ENCODE measurements around the gene COPZ2. TPM values are rescaled to one million over a fixed set of nuclear protein-coding genes. Genes with fewer than 3 reads are reported as not detected.
A peak's percentile ranks its signal among the peaks of the same experiment; 100 is the strongest.

COPZ2 gene
- polyA plus RNA-seq, 2 donors = 8.4 to 12.9 TPM

DNA sequence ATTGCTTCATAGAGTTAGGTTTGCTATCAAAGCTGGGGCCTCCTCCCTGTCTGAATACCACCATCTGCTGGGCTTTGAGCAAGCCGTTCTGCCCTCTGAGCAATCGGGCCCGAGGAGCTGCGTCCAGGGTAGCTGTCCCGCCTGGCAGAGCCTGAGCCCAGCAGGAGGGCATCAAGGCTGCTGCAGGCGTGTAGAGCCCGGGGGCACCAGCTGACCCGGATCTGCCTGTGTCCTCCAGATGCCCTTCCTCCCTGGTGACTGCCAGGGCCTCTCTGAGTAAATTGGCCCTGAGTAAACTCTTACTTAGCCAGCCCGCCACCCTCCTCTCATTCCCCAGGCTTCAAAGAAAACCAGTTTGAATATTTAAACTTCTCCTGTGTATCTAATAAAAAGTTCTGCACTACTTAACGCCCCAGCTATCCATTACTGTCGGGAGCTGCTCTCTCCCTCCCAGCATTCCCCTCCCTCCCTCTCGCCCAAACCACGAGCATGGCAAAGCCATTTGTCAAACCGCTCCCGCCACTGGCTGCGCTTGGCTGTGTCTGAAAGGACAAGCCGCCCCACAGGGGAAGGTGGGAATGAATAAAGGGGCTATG, 50.3 kb downstream of the COPZ2 start:
- Histone ChIP-seq H3K27me3 (ENCODE audit: control insufficient read depth in 1 of 2, insufficient read depth in 2 of 2, low read length in 2 of 2) (no peaks in the 10 kb centered on the region), H3K4me1 (ENCODE audit: control insufficient read depth in 2 of 2, insufficient read depth in 2 of 2, low read length in 1 of 2) (peaks cover 3% of the 10 kb centered on the region in 2 donors), H3K9me3 (ENCODE audit: control insufficient read depth in 2 of 2, insufficient read depth in 1 of 2, low read depth in 1 of 2, low read length in 1 of 2) (no peaks in the 10 kb centered on the region), H3K27ac (ENCODE audit: low read depth in 2 of 2, low read length in 1 of 2) (peak overlapping the region in 1 of 2 donors; percentile 6), H3K36me3 (ENCODE audit: control insufficient read depth in 2 of 2, insufficient read depth in 2 of 2, low read length in 1 of 2) (peaks cover 0 to 7% of the 10 kb centered on the region in 2 donors), H3K4me3 (ENCODE audit: low read depth in 1 of 2, low read length in 2 of 2) (no peak overlapping the region)
- WGBS, 2 donors = 23 to 31% methylated on average over 17 of the region's 17 CpGs

- Histone ChIP-seq H3K4me3 (ENCODE audit: low read depth in 1 of 2, low read length in 2 of 2) (no peak overlapping the region), H3K36me3 (ENCODE audit: control insufficient read depth in 2 of 2, insufficient read depth in 2 of 2, low read length in 1 of 2) (peaks cover 0 to 15% of the 10 kb centered on the region in 2 donors), H3K27me3 (ENCODE audit: control insufficient read depth in 1 of 2, insufficient read depth in 2 of 2, low read length in 2 of 2) (no peaks in the 10 kb centered on the region), H3K4me1 (ENCODE audit: control insufficient read depth in 2 of 2, insufficient read depth in 2 of 2, low read length in 1 of 2) (peaks cover 3% of the 10 kb centered on the region in 2 donors), H3K27ac (ENCODE audit: low read depth in 2 of 2, low read length in 1 of 2) (no peak overlapping the region), H3K9me3 (ENCODE audit: control insufficient read depth in 2 of 2, insufficient read depth in 1 of 2, low read depth in 1 of 2, low read length in 1 of 2) (no peaks in the 10 kb centered on the region)
- 79 to 80% methylated on average over 5 of the region's 5 CpGs for WGBS, 2 donors
Measured at GRCh38 chr17:47986520-47986919, 51.1 kb downstream of the COPZ2 start.

GRCh38 chr17:47983492-47984223, 53.9 kb downstream of the COPZ2 start:
- Histone ChIP-seq H3K27me3 (ENCODE audit: control insufficient read depth in 1 of 2, insufficient read depth in 2 of 2, low read length in 2 of 2) (no peaks in the 10 kb centered on the region), H3K9me3 (ENCODE audit: control insufficient read depth in 2 of 2, insufficient read depth in 1 of 2, low read depth in 1 of 2, low read length in 1 of 2) (no peaks in the 10 kb centered on the region), H3K27ac (ENCODE audit: low read depth in 2 of 2, low read length in 1 of 2) (no peak overlapping the region), H3K4me3 (ENCODE audit: low read depth in 1 of 2, low read length in 2 of 2) (no peak overlapping the region), H3K36me3 (ENCODE audit: control insufficient read depth in 2 of 2, insufficient read depth in 2 of 2, low read length in 1 of 2) (peaks cover 12 to 35% of the 10 kb centered on the region in 2 donors), H3K4me1 (ENCODE audit: control insufficient read depth in 2 of 2, insufficient read depth in 2 of 2, low read length in 1 of 2) (peaks cover 3% of the 10 kb centered on the region in 2 donors)
- WGBS, 2 donors = 66 to 75% methylated on average over 11 of the region's 11 CpGs

DNA sequence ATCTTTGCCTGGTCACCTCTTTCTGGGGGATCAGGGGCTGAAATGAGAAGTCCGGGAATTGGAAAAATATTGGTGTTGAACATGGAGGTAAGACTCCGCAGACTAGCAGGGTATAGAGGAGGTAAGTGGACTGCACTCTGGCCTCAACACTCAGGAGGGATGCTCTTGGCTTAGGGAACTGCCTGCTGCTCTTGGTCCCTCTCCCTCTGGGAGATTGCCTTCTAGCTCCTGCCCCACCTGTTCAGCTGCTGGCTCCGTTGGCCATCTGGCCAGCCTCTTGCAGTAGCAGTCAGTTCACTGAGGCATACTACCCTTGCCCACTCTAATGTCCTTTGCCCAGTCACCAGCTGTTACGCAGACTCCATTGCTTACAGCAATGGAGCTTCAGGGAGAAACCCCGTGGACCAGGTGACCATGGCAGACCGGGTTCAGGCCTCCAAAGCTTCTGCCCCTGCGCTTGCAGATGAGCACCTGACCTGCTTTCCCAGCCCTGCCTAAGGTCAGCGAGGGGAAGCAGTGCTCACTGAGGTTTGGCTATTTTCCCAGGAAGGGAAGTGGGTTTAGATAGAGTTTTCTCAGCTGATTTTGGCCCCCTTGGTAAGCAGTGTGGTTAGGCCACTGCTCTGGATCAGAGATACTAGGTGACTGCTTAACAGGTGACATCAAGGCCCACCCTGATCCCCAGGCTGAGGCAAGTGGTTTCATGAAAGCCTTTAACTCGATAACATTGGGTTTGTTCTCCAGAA, 54.8 kb downstream of the COPZ2 start:
- Histone ChIP-seq H3K9me3 (ENCODE audit: control insufficient read depth in 2 of 2, insufficient read depth in 1 of 2, low read depth in 1 of 2, low read length in 1 of 2) (no peaks in the 10 kb centered on the region), H3K36me3 (ENCODE audit: control insufficient read depth in 2 of 2, insufficient read depth in 2 of 2, low read length in 1 of 2) (peaks cover 15 to 37% of the 10 kb centered on the region in 2 donors), H3K27ac (ENCODE audit: low read depth in 2 of 2, low read length in 1 of 2) (no peak overlapping the region), H3K4me1 (ENCODE audit: control insufficient read depth in 2 of 2, insufficient read depth in 2 of 2, low read length in 1 of 2) (peaks cover 3% of the 10 kb centered on the region in 2 donors), H3K4me3 (ENCODE audit: low read depth in 1 of 2, low read length in 2 of 2) (no peak overlapping the region), H3K27me3 (ENCODE audit: control insufficient read depth in 1 of 2, insufficient read depth in 2 of 2, low read length in 2 of 2) (no peaks in the 10 kb centered on the region)
- WGBS, 2 donors = 80 to 82% methylated on average over 9 of the region's 9 CpGs

DNA sequence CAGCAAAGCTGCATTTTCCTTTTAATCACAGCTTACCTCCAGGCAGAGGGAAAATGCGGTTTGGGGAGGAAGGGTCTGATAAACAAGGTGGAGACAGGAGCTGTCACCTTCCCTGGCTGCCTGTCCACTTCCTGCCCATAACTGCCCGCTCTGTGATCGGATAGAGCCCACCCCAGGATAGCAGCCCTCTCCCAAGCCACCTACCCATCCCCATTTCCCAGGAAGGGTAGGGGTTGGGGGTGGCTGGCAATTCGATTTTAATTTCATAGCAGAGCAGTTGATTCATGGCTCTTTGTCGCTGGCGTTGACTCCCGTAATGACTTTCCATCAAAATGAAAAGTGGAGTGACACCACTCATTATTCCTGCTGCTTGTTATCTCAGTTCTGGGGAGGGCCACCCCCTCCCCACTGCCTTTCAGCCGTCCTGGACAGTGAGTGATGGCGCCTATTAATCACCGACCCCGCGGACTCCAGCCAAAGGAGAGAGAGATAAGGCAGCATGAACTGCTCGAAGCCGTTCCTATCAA, 55.4 kb downstream of the COPZ2 start:
- H3K27ac ChIP-seq (ENCODE audit: low read depth in 2 of 2, low read length in 1 of 2) = no peak overlapping the region
- H3K27me3 ChIP-seq (ENCODE audit: control insufficient read depth in 1 of 2, insufficient read depth in 2 of 2, low read length in 2 of 2) = no peaks in the 10 kb centered on the region
- H3K36me3 ChIP-seq (ENCODE audit: control insufficient read depth in 2 of 2, insufficient read depth in 2 of 2, low read length in 1 of 2) = peaks cover 15 to 42% of the 10 kb centered on the region in 2 donors
- WGBS, 2 donors = 65 to 71% methylated on average over 14 of the region's 14 CpGs
- H3K9me3 ChIP-seq (ENCODE audit: control insufficient read depth in 2 of 2, insufficient read depth in 1 of 2, low read depth in 1 of 2, low read length in 1 of 2) = no peaks in the 10 kb centered on the region
- H3K4me1 ChIP-seq (ENCODE audit: control insufficient read depth in 2 of 2, insufficient read depth in 2 of 2, low read length in 1 of 2) = peaks cover under 1 to 1% of the 10 kb centered on the region in 2 donors
- H3K4me3 ChIP-seq (ENCODE audit: low read depth in 1 of 2, low read length in 2 of 2) = no peak overlapping the region

DNA sequence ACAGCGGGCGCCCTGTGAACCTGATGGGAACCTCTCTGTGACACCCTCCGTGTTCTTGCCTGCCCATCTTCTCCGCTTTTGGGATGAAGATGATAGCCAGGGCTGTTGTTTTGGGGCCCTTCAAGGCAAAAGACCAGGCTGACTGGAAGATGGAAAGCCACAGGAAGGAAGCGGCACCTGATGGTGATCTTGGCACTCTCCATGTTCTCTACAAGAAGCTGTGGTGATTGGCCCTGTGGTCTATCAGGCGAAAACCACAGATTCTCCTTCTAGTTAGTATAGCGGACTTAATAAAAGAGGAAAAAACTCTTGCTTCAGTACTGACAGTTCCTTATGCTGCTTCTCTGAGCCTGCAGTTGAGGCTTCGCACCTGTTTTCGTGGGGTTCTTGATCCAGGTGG, 56.1 kb downstream of the COPZ2 start:
- Histone ChIP-seq H3K27me3 (ENCODE audit: control insufficient read depth in 1 of 2, insufficient read depth in 2 of 2, low read length in 2 of 2) (no peaks in the 10 kb centered on the region), H3K4me3 (ENCODE audit: low read depth in 1 of 2, low read length in 2 of 2) (no peak overlapping the region), H3K27ac (ENCODE audit: low read depth in 2 of 2, low read length in 1 of 2) (no peak overlapping the region), H3K9me3 (ENCODE audit: control insufficient read depth in 2 of 2, insufficient read depth in 1 of 2, low read depth in 1 of 2, low read length in 1 of 2) (no peaks in the 10 kb centered on the region), H3K36me3 (ENCODE audit: control insufficient read depth in 2 of 2, insufficient read depth in 2 of 2, low read length in 1 of 2) (peaks cover 15 to 42% of the 10 kb centered on the region in 2 donors), H3K4me1 (ENCODE audit: control insufficient read depth in 2 of 2, insufficient read depth in 2 of 2, low read length in 1 of 2) (no peaks in the 10 kb centered on the region)
- WGBS, 2 donors = 90% methylated on average over 9 of the region's 9 CpGs

- no peaks in the 10 kb centered on the region for H3K4me1 ChIP-seq (ENCODE audit: control insufficient read depth in 2 of 2, insufficient read depth in 2 of 2, low read length in 1 of 2)
Measured at GRCh38 chr17:47980541-47980940, 57.1 kb downstream of the COPZ2 start.

DNA sequence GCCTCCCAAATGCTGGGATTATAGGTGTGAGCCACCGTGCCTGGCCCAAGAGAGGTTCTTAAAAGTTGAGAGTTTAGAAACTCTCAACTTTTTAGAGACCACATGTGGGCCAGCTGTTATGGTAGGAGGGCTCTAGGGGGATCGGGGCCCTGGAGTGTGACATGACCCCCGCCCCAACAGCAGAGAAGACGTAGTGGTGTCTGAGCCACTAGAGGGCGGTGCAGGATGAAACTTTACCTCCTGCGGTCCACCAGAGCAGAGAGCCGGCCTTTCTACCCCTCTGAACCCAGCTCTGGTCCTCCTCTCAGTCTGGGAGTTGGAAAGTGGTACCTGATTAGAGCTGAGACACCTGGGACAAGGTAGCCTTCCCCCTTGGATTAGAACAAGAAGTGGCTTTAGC, 59.3 kb downstream of the COPZ2 start:
- 29% methylated on average over 7 of the region's 7 CpGs for WGBS, 2 donors
- no peak overlapping the region for H3K27ac ChIP-seq (ENCODE audit: low read depth in 2 of 2, low read length in 1 of 2)
- peaks cover 23 to 56% of the 10 kb centered on the region in 2 donors for H3K36me3 ChIP-seq (ENCODE audit: control insufficient read depth in 2 of 2, insufficient read depth in 2 of 2, low read length in 1 of 2)

More at GRCh38 chr17:47980541-47980940, 57.1 kb downstream of the COPZ2 start:
- Histone ChIP-seq H3K4me3 (ENCODE audit: low read depth in 1 of 2, low read length in 2 of 2) (no peak overlapping the region), H3K9me3 (ENCODE audit: control insufficient read depth in 2 of 2, insufficient read depth in 1 of 2, low read depth in 1 of 2, low read length in 1 of 2) (no peaks in the 10 kb centered on the region), H3K27me3 (ENCODE audit: control insufficient read depth in 1 of 2, insufficient read depth in 2 of 2, low read length in 2 of 2) (no peaks in the 10 kb centered on the region), H3K27ac (ENCODE audit: low read depth in 2 of 2, low read length in 1 of 2) (no peak overlapping the region), H3K36me3 (ENCODE audit: control insufficient read depth in 2 of 2, insufficient read depth in 2 of 2, low read length in 1 of 2) (peaks cover 21 to 48% of the 10 kb centered on the region in 2 donors)

More for the DNA sequence above, 59.3 kb downstream of the COPZ2 start:
- no peaks in the 10 kb centered on the region for H3K4me1 ChIP-seq (ENCODE audit: control insufficient read depth in 2 of 2, insufficient read depth in 2 of 2, low read length in 1 of 2)
- H3K9me3 ChIP-seq (ENCODE audit: control insufficient read depth in 2 of 2, insufficient read depth in 1 of 2, low read depth in 1 of 2, low read length in 1 of 2) = no peaks in the 10 kb centered on the region
- no peaks in the 10 kb centered on the region for H3K27me3 ChIP-seq (ENCODE audit: control insufficient read depth in 1 of 2, insufficient read depth in 2 of 2, low read length in 2 of 2)
- no peak overlapping the region for H3K4me3 ChIP-seq (ENCODE audit: low read depth in 1 of 2, low read length in 2 of 2)
